Upper lobe of left lung (tissue), 4 donors: ENCODE results near the gene QRICH1.

Experiments used
- CTCF ChIP-seq, 6 experiments: fragments of 450-650 bp in 4 of 6; fragments of 200-600 bp in 2 of 6; sonication (generic) in 2 of 6; IDR thresholded peaks; one replicate each; pipeline ENCODE4 v1.5.1; 2016 to 2019; ENCODE audit warnings: antibody characterized with exemption in 6 of 6
- EP300 ChIP-seq, 4 donors: sonication (generic); formaldehyde crosslinking; IDR thresholded peaks; one replicate each; pipeline ENCODE4 v1.5.1; 2017; ENCODE audit warnings: antibody characterized with exemption in 4 of 4, control low read depth in 2 of 4
- POLR2A ChIP-seq, 4 donors: fragments of 450-650 bp; IDR thresholded peaks; one replicate each; pipeline ENCODE4 v1.5.1; 2016 to 2017; ENCODE audit warnings: antibody characterized with exemption in 4 of 4, mild to moderate bottlenecking in 2 of 4
- POLR2AphosphoS5 ChIP-seq, 2 donors: sonication (generic); formaldehyde crosslinking; IDR thresholded peaks; one replicate each; pipeline ENCODE4 v1.5.1; 2017; ENCODE audit warnings: antibody characterized with exemption in 2 of 2

DNA sequence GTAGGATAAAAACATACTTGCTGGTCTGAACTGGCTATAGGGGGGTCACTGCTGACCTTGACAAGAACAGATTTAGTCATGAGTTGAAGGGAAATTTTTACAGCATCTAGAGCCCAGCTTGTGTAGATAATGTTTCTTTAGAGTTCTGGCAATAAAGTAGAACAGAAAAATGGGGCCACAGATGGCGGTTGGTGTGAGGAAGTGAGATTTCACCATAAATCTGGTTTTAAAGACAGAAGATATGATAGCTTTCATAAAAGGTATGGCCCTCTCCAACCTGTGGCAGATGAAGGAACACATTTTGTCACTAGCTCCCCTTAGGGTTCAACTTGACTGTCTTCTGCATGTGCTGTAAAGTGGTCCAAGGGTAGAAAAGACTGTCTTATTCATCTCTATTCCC, 40.3 kb downstream of the QRICH1 start:
- TF ChIP-seq CTCF (IDR thresholded peaks at IDR 0.05) (no peak), POLR2A (IDR thresholded peaks at IDR 0.05) (no peak), EP300 (IDR thresholded peaks at IDR 0.05) (no peak), POLR2AphosphoS5 (IDR thresholded peaks at IDR 0.05) (no peak)
